ENCODE measurements around the gene TMEM108. TPM values are rescaled to one million over a fixed set of nuclear protein-coding genes. Genes with fewer than 3 reads are reported as not detected.

Gene TMEM108
- total RNA-seq, 2 experiments from 2014 or later: not detected

DNA sequence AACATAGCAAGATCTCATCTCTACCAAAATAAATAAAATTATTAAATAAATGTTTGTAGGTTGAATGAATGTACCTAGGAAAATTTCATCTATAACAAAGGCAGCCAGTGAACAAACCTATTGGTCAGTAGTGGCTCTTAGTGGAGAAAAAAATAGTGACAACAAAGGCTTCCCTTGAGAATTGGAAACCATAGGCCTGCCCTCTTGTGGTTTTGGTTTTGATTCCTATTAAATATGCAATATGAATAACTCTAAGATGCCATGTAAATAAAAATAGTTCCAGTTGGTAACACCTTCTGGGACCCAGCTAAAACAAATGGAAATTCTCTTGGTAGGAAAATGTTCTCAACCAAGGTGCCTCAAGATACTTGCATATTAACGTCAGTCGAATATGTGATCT is 216.0 kb downstream of the TMEM108 start:
- Mint-ChIP-seq H3K9me3 (ENCODE audit: low read depth) (no peaks in the 10 kb centered on the region), H3K36me3 (ENCODE audit: low read depth) (no peaks in the 10 kb centered on the region), H3K4me3 (no peak overlapping the region), H3K27me3 (peaks cover 9% of the 10 kb centered on the region), H3K27ac (no peak overlapping the region), H3K4me1 (peaks cover 7% of the 10 kb centered on the region)
- ChIA-PET POLR2A (no interaction called here), CTCF (no interaction called here)
- intact Hi-C loops (cut with DNase I, micrococcal nuclease): no loop called here
- DNase-seq (no peak), ATAC-seq (no peak)

DNA sequence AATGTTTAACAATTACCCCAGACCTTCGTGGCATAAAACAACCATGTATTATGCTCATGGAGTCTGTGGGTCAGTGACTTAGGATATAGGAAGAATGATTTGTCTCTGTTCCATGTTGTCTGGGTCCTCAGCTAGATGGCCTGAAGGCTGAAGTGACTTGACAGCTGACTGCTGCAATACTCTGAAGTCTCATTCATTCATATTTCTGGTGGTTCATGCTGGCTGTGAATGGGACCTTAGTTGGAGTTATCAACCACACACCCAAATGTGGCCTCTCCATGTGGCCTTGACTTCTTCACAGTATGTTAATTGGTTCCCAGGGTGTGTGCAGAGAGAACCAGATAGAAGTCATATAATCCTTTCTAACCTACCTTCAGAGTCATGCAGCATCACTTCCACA is 216.5 kb downstream of the TMEM108 start:
- ChIA-PET CTCF (no interaction called here), POLR2A (no interaction called here)
- Mint-ChIP-seq H3K27me3 (peaks cover 7% of the 10 kb centered on the region), H3K4me1 (peaks cover 7% of the 10 kb centered on the region), H3K4me3 (no peak overlapping the region), H3K36me3 (ENCODE audit: low read depth) (no peaks in the 10 kb centered on the region), H3K9me3 (ENCODE audit: low read depth) (no peaks in the 10 kb centered on the region), H3K27ac (no peak overlapping the region)
- ATAC-seq (no peak), DNase-seq (no peak)
- intact Hi-C loops (cut with DNase I, micrococcal nuclease): no loop called here

DNA sequence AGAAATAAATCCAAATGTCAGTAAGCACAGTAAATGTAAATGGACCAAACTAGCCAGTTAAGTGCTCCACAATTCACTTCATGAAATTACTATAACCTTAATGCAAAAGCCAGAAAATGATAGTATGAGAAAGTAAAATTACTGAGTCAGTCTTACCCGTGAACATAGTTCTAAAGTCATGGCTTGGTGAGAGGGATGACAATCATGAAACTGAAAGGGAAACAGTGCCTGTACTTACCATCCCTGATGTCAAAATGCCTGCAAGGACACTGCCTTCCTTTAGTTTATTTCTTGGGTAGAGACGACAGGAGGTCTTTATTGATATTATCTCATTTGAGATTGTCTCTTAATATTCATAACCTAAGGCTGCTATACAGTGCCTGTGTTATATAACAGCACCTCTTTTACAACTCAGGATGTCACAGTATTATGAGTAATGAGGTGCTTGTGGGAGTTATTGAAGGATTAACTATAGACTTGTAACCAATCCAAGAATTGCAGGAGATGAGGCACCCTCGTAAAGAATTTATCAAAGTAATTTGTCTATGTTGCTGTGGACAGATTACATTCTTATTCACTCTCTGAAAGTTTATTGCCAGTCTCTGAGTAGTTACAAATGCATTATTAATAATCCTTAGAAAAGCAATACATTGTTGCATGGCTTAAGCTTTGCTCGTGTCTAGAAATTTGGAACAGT is 218.7 kb downstream of the TMEM108 start:
- ATAC-seq (peak; percentile 84), DNase-seq (no peak)
- intact Hi-C loops (cut with DNase I, micrococcal nuclease): no loop called here
- ChIA-PET POLR2A (no interaction called here), CTCF (no interaction called here)
- H3K9me3 Mint-ChIP-seq (ENCODE audit: low read depth): no peaks in the 10 kb centered on the region
- H3K27ac Mint-ChIP-seq: no peak overlapping the region
- H3K27me3 Mint-ChIP-seq: peaks cover 8% of the 10 kb centered on the region
- H3K36me3 Mint-ChIP-seq (ENCODE audit: low read depth): no peaks in the 10 kb centered on the region
- H3K4me1 Mint-ChIP-seq: peaks cover 6% of the 10 kb centered on the region
- no peak overlapping the region for H3K4me3 Mint-ChIP-seq

DNA sequence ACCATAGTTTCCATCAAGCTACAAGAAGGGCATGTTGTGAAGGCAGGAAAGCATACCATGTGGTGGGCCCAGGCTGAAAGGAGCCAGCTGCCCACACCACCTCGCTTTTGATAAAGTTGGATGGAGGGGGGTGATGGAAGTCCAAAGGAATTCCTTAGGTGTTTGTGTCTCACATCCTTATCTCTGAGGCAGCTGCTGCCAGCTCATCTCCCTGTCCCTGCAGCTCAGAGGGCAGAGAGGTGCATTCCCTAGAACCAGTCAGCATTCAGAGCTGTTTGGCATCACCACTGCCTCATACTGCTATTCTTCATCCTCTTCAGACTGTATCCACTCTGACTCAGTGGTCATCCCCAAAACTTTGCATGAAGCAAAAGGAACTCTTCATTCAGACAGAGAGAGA is 220.2 kb downstream of the TMEM108 start:
- Mint-ChIP-seq H3K36me3 (ENCODE audit: low read depth) (no peaks in the 10 kb centered on the region), H3K27me3 (peaks cover 8% of the 10 kb centered on the region), H3K9me3 (ENCODE audit: low read depth) (no peaks in the 10 kb centered on the region), H3K4me1 (peaks cover 5% of the 10 kb centered on the region), H3K4me3 (no peak overlapping the region), H3K27ac (no peak overlapping the region)
- ATAC-seq (no peak), DNase-seq (no peak)
- intact Hi-C loops (cut with DNase I, micrococcal nuclease): no loop called here
- ChIA-PET CTCF (no interaction called here), POLR2A (interaction anchor here (0.6 kb wide), 1 partner anchor 527 kb away, joined by 4 read pairs; no protein-coding TSS in a partner anchor)

DNA sequence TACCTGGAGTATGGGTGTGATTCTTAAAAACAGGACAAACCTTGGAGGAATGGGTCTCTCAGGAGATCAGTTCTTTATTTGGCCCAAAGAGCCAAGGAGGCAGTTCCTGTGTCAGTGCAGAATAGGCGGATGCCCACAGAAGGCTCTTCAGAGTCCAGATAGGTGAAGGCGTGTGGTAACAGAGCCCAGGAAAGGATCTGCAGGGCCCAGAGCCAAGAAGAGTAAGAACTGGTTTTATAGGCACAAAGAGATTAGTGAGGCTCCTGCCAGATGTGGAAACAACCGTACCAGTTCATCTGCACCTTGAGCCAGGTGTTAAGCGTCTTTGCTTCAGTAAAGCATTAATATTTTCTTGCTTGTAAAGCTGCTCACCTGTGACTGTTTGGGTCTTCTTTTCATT is 221.6 kb downstream of the TMEM108 start:
- no peak for DNase-seq
- intact Hi-C loops (cut with DNase I, micrococcal nuclease): no loop called here
- H3K9me3 Mint-ChIP-seq (ENCODE audit: low read depth): no peaks in the 10 kb centered on the region
- no peaks in the 10 kb centered on the region for H3K36me3 Mint-ChIP-seq (ENCODE audit: low read depth)
- no peak overlapping the region for H3K4me3 Mint-ChIP-seq
- ChIA-PET POLR2A (no interaction called here), CTCF (no interaction called here)
- H3K27ac Mint-ChIP-seq: no peak overlapping the region
- H3K4me1 Mint-ChIP-seq: peaks cover 5% of the 10 kb centered on the region
- peaks cover 9% of the 10 kb centered on the region for H3K27me3 Mint-ChIP-seq
- no peak for ATAC-seq

DNA sequence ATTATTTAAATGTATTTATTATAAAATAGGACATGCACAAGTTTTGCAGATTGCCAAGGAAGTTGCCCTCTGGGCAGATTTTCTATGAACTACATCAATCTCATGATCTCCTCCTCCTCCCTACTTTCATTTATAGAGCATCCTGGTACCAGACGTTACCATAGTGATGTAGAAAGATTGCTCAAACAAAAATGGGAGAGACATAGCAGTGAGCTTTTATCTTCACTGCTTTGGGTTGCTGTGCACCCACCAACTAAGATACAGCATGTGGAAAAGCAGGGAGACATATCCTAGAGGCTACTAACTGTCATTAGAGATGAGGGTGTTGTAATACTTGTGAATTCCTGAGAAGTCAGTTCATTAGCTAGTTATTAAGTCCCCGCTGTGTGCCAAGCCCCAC is 224.1 kb downstream of the TMEM108 start:
- no peaks in the 10 kb centered on the region for H3K4me1 Mint-ChIP-seq
- ChIA-PET CTCF (interaction anchor here (1.2 kb wide), 1 partner anchor 31 kb away, joined by 3 read pairs; no protein-coding TSS in a partner anchor), POLR2A (no interaction called here)
- ATAC-seq (no peak), DNase-seq (no peak)
- H3K36me3 Mint-ChIP-seq (ENCODE audit: low read depth): no peaks in the 10 kb centered on the region
- no peaks in the 10 kb centered on the region for H3K9me3 Mint-ChIP-seq (ENCODE audit: low read depth)
- H3K4me3 Mint-ChIP-seq: no peak overlapping the region
- H3K27ac Mint-ChIP-seq: no peak overlapping the region
- H3K27me3 Mint-ChIP-seq: peaks cover 18% of the 10 kb centered on the region
- intact Hi-C loops (cut with DNase I, micrococcal nuclease): no loop called here

DNA sequence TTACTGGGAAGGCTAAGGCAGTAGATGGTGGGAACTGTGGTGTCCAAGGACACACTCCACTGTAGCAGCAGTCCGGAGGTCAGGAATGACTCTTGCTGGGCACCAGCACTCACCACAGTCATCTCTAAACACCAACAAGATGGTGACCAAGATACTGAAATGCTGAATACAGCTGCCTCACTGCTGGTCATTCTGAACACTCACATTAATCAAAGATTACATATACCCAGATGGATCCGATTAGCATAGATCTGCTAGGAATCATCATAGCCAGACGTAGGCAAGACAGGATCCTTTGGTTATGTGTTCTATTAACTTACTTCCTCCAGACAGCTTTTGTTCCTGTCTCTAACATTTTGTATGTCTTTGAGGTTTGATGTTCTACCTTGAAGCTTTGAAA is 226.7 kb downstream of the TMEM108 start:
- no peak for ATAC-seq
- Mint-ChIP-seq H3K4me1 (no peaks in the 10 kb centered on the region), H3K27me3 (peaks cover 20% of the 10 kb centered on the region), H3K9me3 (ENCODE audit: low read depth) (no peaks in the 10 kb centered on the region), H3K36me3 (ENCODE audit: low read depth) (no peaks in the 10 kb centered on the region), H3K4me3 (no peak overlapping the region), H3K27ac (no peak overlapping the region)
- ChIA-PET CTCF (no interaction called here), POLR2A (no interaction called here)
- intact Hi-C loops (cut with DNase I, micrococcal nuclease): no loop called here
- no peak for DNase-seq

DNA sequence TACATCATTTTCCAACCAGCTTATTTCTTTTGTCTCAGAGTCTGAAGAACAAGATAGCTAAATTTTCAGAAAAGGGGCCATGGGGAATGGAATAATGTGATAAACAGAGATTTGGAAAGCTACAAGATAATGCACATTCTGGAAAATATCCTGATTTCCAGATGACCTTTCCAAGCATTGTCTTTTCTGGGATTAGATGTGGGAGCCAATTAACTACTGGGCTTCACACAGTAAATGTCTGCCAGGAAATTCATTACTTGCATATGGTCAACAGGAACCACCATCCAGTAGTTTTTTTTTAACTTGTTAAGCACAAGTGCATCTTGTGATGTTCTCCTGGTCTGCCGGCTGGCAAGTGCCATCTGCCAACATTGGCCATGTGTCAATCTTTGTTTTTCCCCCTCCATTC is 230.5 kb downstream of the TMEM108 start:
- DNase-seq (no peak), ATAC-seq (no peak)
- H3K4me3 Mint-ChIP-seq: no peak overlapping the region
- no peak overlapping the region for H3K27ac Mint-ChIP-seq
- no peaks in the 10 kb centered on the region for H3K36me3 Mint-ChIP-seq (ENCODE audit: low read depth)
- ChIA-PET POLR2A (no interaction called here), CTCF (no interaction called here)
- intact Hi-C loops (cut with DNase I, micrococcal nuclease): no loop called here
- H3K4me1 Mint-ChIP-seq: peaks cover 6% of the 10 kb centered on the region
- H3K9me3 Mint-ChIP-seq (ENCODE audit: low read depth): no peaks in the 10 kb centered on the region
- H3K27me3 Mint-ChIP-seq: peaks cover 23% of the 10 kb centered on the region

DNA sequence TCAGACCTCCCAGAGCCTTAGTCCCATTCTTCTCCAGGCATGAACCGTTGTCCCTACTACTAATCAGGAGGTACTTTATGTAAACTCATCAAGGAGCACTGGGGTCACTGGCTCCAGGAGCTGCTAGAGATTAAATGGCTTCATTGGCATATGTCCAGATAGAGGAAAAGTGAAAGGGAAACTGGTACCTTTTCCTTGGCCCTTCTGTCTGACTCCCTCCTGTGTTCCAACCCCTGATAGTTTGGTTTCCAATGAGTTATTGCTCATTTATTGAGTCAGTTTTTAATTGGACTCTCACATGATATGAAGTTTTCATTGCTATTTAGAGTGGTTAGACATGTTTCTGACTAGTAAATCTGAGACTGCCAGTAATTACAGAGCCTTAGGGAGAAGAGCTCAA is 231.2 kb downstream of the TMEM108 start:
- no peak for DNase-seq
- H3K27ac Mint-ChIP-seq: no peak overlapping the region
- peak; percentile 19 for ATAC-seq
- peaks cover 23% of the 10 kb centered on the region for H3K27me3 Mint-ChIP-seq
- POLR2A ChIA-PET: no interaction called here
- peaks cover 10% of the 10 kb centered on the region for H3K4me1 Mint-ChIP-seq
- CTCF ChIA-PET: no interaction called here
- no peaks in the 10 kb centered on the region for H3K36me3 Mint-ChIP-seq (ENCODE audit: low read depth)
- no peak overlapping the region for H3K4me3 Mint-ChIP-seq
- intact Hi-C loops (cut with DNase I, micrococcal nuclease): no loop called here
- H3K9me3 Mint-ChIP-seq (ENCODE audit: low read depth): no peaks in the 10 kb centered on the region

DNA sequence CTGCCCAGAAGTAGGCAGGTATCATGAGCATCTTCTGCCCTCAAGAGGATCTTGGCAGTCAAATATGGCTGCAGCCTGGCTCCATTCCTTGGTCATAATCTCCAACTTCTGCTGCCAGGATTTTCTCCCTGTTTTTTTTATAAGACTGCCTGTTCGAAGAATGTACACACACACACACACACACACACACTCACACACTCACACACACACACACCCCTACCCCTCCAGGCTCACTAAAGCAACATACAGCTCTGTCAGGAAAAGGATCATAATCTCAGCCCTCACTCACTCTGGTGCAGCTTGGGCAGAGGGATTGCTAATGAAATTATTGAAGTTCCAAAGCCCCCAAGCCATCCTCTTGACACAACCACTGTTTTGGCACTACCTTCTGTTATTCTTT is 232.4 kb downstream of the TMEM108 start:
- peaks cover 10% of the 10 kb centered on the region for H3K4me1 Mint-ChIP-seq
- ChIA-PET CTCF (no interaction called here), POLR2A (no interaction called here)
- no peak overlapping the region for H3K27ac Mint-ChIP-seq
- H3K27me3 Mint-ChIP-seq: peaks cover 17% of the 10 kb centered on the region
- intact Hi-C loops (cut with DNase I, micrococcal nuclease): no loop called here
- H3K4me3 Mint-ChIP-seq: no peak overlapping the region
- DNase-seq (no peak), ATAC-seq (no peak)
- H3K9me3 Mint-ChIP-seq (ENCODE audit: low read depth): no peaks in the 10 kb centered on the region
- H3K36me3 Mint-ChIP-seq (ENCODE audit: low read depth): no peaks in the 10 kb centered on the region

DNA sequence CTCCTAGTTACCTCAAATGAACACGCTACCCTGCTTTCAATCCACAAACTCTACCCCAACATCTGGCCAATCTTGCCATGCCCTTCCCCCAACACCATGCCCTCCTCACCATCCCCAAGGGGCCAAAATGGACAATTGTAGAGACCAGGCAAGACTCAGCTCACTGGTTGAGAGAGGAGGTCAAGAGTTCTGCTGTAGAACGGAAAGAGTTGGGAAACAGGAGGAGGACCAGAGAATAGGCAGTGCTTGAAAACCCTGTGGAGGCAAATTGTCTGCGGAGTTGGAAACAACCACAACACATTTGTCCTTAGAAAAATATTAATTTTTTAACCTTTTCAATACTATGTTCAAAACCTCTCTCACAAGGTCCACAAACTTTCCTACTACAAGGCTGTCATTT is 232.9 kb downstream of the TMEM108 start:
- Mint-ChIP-seq H3K27me3 (peaks cover 14% of the 10 kb centered on the region), H3K4me1 (peaks cover 10% of the 10 kb centered on the region), H3K27ac (no peak overlapping the region), H3K36me3 (ENCODE audit: low read depth) (no peaks in the 10 kb centered on the region), H3K9me3 (ENCODE audit: low read depth) (no peaks in the 10 kb centered on the region), H3K4me3 (no peak overlapping the region)
- intact Hi-C loops (cut with DNase I, micrococcal nuclease): no loop called here
- ChIA-PET CTCF (no interaction called here), POLR2A (no interaction called here)
- DNase-seq (no peak), ATAC-seq (no peak)

DNA sequence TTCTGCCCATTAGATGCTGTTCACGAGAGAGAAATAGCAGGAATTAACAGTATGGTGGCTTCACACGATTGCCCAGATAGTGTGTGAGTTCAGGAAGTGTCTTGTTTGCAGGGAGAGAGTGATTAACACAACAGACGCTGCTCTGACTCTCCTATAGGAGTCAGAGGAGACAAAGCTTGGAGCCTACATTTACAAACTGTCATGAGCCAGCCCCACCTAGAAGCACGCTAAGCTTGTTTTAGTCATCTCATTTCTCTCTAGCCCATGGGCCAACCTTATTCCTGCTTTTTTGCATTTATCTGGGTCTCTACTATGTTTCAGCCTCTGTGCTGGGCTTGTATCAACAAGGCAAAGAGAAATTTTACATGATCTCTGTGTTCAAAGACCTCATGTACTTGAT is 233.3 kb downstream of the TMEM108 start:
- Mint-ChIP-seq H3K27me3 (peaks cover 9% of the 10 kb centered on the region), H3K36me3 (ENCODE audit: low read depth) (no peaks in the 10 kb centered on the region), H3K4me1 (peaks cover 10% of the 10 kb centered on the region), H3K27ac (no peak overlapping the region), H3K9me3 (ENCODE audit: low read depth) (no peaks in the 10 kb centered on the region), H3K4me3 (no peak overlapping the region)
- intact Hi-C loops (cut with DNase I, micrococcal nuclease): no loop called here
- ATAC-seq (no peak), DNase-seq (no peak)
- POLR2A ChIA-PET: no interaction called here
- CTCF ChIA-PET: no interaction called here

DNA sequence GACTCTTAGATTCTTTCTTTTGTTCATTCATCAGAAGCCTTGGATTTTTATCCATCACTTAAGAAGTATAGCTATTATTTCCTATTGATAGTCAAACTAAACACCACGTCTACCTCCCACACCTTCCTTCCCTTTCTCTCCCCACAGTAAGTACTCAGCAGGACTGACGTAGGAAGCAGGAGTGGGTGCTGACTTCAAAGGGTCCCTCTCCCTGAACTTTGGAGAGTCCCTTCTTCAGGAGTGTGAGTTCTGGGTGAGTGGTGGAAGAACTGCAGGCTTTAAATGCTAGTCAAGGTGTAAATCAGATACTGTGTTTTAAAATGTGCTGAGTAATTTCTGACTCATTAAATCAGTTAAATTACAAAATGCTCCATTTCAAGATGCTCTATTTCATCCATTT is 235.2 kb downstream of the TMEM108 start:
- Mint-ChIP-seq H3K36me3 (ENCODE audit: low read depth) (no peaks in the 10 kb centered on the region), H3K27me3 (peaks cover 9% of the 10 kb centered on the region), H3K9me3 (ENCODE audit: low read depth) (no peaks in the 10 kb centered on the region), H3K4me3 (no peak overlapping the region), H3K27ac (no peak overlapping the region), H3K4me1 (peaks cover 12% of the 10 kb centered on the region)
- POLR2A ChIA-PET: no interaction called here
- ATAC-seq (peak; percentile 69), DNase-seq (peak; percentile 36)
- CTCF ChIA-PET: no interaction called here
- intact Hi-C loops (cut with DNase I, micrococcal nuclease): no loop called here
